ENCODE results near the gene FOLR1.

The FOLR1 gene

DNA sequence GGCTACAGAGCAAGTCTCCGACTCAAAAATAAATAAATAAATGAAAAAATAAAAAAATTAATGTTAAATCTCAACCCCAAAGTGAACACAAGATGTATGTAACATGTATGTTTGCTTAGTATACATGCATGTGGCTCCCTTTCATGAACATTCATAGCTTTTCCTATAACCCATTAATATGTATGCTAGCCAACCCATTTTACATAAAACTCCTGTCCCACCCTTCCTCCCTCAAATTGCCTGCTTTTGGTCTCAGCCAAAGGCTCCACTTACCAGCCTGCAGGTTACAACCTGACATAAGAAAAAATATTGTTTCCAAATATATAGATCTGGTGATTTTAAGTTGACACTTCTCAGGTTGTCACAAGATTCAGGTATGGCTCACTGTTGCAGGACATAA is 3.7 kb upstream of the FOLR1 start:
- Histone ChIP-seq H3K4me1 (ENCODE audit: control insufficient read depth, low read length) (no peaks in the 10 kb centered on the region), H3K79me2 (ENCODE audit: control insufficient read depth, low read length) (no peaks in the 10 kb centered on the region), H4K20me1 (ENCODE audit: control insufficient read depth, insufficient read depth, low read depth, low read length) (no peaks in the 10 kb centered on the region), H3F3A (ENCODE audit: control insufficient read depth, insufficient read depth) (no peaks in the 10 kb centered on the region), H3K4me2 (ENCODE audit: low read length) (no peak overlapping the region), H3K27ac (ENCODE audit: low read depth, low read length) (no peak overlapping the region), H3K9me2 (replicated peaks; ENCODE audit: control insufficient read depth, low read length) (no peaks in the 10 kb centered on the region), H3K27me3 (ENCODE audit: control insufficient read depth, low read length) (peaks cover 8% of the 10 kb centered on the region; the same call in 1 of the 2 replicates), H3K9me3 (ENCODE audit: control insufficient read depth, insufficient read depth, low read length) (no peaks in the 10 kb centered on the region), H3K4me3 (ENCODE audit: low read length) (no peak overlapping the region), H3K36me3 (ENCODE audit: control insufficient read depth, low read length) (no peaks in the 10 kb centered on the region)
- TF ChIP-seq, protein P1, sequence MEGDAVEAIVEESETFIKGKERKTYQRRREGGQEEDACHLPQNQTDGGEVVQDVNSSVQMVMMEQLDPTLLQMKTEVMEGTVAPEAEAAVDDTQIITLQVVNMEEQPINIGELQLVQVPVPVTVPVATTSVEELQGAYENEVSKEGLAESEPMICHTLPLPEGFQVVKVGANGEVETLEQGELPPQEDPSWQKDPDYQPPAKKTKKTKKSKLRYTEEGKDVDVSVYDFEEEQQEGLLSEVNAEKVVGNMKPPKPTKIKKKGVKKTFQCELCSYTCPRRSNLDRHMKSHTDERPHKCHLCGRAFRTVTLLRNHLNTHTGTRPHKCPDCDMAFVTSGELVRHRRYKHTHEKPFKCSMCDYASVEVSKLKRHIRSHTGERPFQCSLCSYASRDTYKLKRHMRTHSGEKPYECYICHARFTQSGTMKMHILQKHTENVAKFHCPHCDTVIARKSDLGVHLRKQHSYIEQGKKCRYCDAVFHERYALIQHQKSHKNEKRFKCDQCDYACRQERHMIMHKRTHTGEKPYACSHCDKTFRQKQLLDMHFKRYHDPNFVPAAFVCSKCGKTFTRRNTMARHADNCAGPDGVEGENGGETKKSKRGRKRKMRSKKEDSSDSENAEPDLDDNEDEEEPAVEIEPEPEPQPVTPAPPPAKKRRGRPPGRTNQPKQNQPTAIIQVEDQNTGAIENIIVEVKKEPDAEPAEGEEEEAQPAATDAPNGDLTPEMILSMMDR (IDR thresholded peaks at IDR 0.05; ENCODE audit: low read depth, low read length, poor library complexity, severe bottlenecking), result no peak
- no peak for TF ChIP-seq EZH2phosphoT487 (IDR thresholded peaks at IDR 0.05; ENCODE audit: borderline replicate concordance, low read length)

- Histone ChIP-seq H3K36me3 (ENCODE audit: control insufficient read depth, low read length) (no peaks in the 10 kb centered on the region), H3K9me3 (ENCODE audit: control insufficient read depth, insufficient read depth, low read length) (no peaks in the 10 kb centered on the region), H3K4me1 (ENCODE audit: control insufficient read depth, low read length) (no peaks in the 10 kb centered on the region)
These were observed 2.3 kb upstream of the FOLR1 start for GRCh38 chr11:72189455-72190250.

DNA sequence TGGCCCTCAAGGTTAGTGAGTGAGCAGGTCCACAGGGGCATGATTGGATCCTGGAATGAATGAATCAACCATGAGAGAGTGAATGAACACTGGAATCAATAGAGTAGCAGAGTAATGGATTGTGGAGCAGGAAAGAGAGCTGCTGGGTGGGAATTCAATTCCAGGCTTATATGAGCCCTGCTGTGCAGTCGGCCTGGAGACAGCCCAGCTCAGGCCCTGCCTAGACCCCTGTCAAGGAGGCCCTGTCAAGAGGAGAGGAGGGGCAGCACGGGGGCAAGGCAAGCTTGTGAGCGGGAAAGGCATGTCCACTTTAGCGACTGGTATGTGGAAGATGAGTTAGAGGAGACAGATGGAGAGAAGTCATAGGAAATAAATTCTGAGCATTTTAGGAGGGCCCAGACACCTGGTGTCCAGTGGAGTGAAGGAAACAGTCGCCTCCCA is 1.3 kb upstream of the FOLR1 start:
- Histone ChIP-seq H3K79me2 (ENCODE audit: control insufficient read depth, low read length) (no peaks in the 10 kb centered on the region), H3K36me3 (ENCODE audit: control insufficient read depth, low read length) (no peaks in the 10 kb centered on the region), H3K9me3 (ENCODE audit: control insufficient read depth, insufficient read depth, low read length) (no peaks in the 10 kb centered on the region), H3K4me2 (ENCODE audit: low read length) (no peak overlapping the region), H4K20me1 (ENCODE audit: control insufficient read depth, insufficient read depth, low read depth, low read length) (no peaks in the 10 kb centered on the region), H3K4me1 (ENCODE audit: control insufficient read depth, low read length) (no peaks in the 10 kb centered on the region), H3K27me3 (ENCODE audit: control insufficient read depth, low read length) (no peaks in the 10 kb centered on the region), H3K4me3 (ENCODE audit: low read length) (no peak overlapping the region), H3F3A (ENCODE audit: control insufficient read depth, insufficient read depth) (no peaks in the 10 kb centered on the region), H3K9me2 (replicated peaks; ENCODE audit: control insufficient read depth, low read length) (no peaks in the 10 kb centered on the region), H3K27ac (ENCODE audit: low read depth, low read length) (no peak overlapping the region)
- TF ChIP-seq EZH2phosphoT487 (IDR thresholded peaks at IDR 0.05; ENCODE audit: borderline replicate concordance, low read length), result no peak
- TF ChIP-seq, protein P1 (IDR thresholded peaks at IDR 0.05; ENCODE audit: low read depth, low read length, poor library complexity, severe bottlenecking), result no peak

More at GRCh38 chr11:72189455-72190250, 2.3 kb upstream of the FOLR1 start:
- Histone ChIP-seq H3K9me2 (replicated peaks; ENCODE audit: control insufficient read depth, low read length) (no peaks in the 10 kb centered on the region), H3K27me3 (ENCODE audit: control insufficient read depth, low read length) (no peaks in the 10 kb centered on the region), H4K20me1 (ENCODE audit: control insufficient read depth, insufficient read depth, low read depth, low read length) (no peaks in the 10 kb centered on the region), H3K79me2 (ENCODE audit: control insufficient read depth, low read length) (no peaks in the 10 kb centered on the region), H3F3A (ENCODE audit: control insufficient read depth, insufficient read depth) (no peaks in the 10 kb centered on the region), H3K4me3 (ENCODE audit: low read length) (no peak overlapping the region), H3K27ac (ENCODE audit: low read depth, low read length) (no peak overlapping the region), H3K4me2 (ENCODE audit: low read length) (no peak overlapping the region)
- TF ChIP-seq, protein P1 (IDR thresholded peaks at IDR 0.05; ENCODE audit: low read depth, low read length, poor library complexity, severe bottlenecking), result no peak
- TF ChIP-seq EZH2phosphoT487 (IDR thresholded peaks at IDR 0.05; ENCODE audit: borderline replicate concordance, low read length), result no peak

All from DOHH2 (cell line).